KBM-7 (cell line): ENCODE measurements around the gene ZNF362.

Source experiments
- DNase-seq: peaks from one replicate; pipeline ENCODE4 v3.0.0-alpha.2; 2015
- in situ Hi-C: fragments of 300-500 bp; cut with MboI; formaldehyde crosslinking; loops from 2 replicates; pipeline ENCODE4 v1.14.3; 2020; ENCODE audit warnings: low sequenced_read_pairs, low pct_unique_long_range_greater_than_20kb, mixed read lengths

Gene ZNF362

DNA sequence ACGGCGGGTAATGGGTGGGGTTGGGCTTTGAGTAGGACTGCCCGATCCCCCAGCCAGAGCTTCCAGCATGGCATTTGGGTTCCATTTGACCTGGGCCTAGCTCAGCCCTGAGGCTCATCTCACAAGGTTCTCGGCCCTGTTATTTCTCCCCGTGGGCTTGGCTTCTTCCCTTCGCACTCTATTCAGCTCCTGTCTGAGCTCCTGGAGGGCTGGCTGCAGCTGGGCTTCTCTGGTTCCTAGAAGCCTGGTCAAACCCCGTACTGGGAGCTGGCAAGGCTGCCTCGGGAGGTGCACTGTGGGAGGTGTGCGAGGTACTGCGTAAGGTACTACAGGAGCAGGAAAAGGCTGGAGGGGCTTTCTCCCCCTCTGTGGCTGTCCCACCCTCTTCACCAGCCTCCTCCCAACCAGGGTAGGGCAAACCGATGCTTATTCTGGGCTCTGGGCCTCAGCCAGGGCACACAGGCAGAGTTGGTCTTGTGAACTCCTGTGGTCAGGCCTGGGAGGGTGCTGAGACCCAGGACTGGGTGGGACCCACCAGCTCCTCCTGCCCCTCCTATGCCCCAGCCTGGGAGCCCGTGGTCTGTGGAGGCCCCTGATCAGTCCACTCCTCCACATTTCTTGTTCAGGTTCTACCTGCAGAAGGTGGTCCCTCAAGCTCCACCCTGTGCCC lies 63.8 kb downstream of the ZNF362 start:
- no peak for DNase-seq
- in situ Hi-C loops: no loop called here

DNA sequence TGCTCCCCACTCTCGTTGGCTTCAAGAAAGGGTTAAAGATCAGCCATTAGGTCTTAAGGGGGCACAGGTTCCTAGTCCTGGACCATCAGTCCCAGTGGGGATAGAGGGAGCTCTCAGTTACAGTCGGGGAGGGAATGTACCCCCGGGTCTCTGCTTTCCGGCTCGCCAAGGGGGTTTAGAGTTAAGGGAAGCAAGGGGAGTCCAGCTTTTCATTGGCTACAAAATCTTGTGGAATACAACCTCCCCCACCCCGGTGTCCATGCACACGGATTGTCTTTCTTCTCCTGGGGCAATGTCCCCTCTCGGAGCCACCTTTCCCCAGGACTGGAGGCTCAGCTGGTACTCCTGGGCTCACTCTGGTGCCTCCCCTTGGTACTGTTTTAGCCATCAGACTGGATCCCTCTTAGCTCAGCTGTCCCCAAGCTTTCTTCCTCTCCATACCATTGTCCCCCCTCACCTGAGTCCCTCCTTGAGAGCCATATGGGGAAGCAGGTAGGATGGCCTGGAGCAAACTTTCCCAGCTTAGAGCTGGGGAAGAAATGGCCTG lies 64.4 kb downstream of the ZNF362 start, which contains the start of gene A3GALT2:
TSS of gene A3GALT2 (minus strand) at position 480 of the 547 bp plus-strand sequence. CDS start at position 480, 0 bp downstream.
- DNase-seq: no peak

DNA sequence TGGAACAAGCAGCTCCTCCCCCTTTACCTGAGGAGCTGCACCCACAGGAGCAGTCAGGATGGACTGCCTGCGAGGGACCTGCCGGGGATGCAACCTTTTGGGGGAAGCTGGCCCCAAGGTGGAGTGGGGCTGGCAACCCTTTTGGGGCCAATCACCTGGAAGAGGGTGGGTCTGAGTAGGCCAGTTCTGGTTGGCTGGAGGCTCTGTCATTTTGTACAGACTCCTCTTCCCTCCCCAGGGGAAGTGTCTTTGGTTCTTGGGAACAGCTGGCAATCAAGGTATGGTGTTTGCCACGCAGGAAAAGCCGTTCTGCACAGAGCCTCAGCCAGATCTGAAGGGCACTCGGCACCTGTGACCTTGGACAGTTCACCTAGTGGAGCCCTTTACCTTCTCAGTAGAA lies 64.9 kb downstream of the ZNF362 start:
- no peak for DNase-seq
- in situ Hi-C loops: no loop called here

More for the DNA sequence above, 64.4 kb downstream of the ZNF362 start, which contains the start of gene A3GALT2:
- in situ Hi-C loops: no loop called here

GRCh38 chr1:33322109-33322508 lies 65.8 kb downstream of the ZNF362 start:
- in situ Hi-C loops: no loop called here
- DNase-seq: no peak

DNA sequence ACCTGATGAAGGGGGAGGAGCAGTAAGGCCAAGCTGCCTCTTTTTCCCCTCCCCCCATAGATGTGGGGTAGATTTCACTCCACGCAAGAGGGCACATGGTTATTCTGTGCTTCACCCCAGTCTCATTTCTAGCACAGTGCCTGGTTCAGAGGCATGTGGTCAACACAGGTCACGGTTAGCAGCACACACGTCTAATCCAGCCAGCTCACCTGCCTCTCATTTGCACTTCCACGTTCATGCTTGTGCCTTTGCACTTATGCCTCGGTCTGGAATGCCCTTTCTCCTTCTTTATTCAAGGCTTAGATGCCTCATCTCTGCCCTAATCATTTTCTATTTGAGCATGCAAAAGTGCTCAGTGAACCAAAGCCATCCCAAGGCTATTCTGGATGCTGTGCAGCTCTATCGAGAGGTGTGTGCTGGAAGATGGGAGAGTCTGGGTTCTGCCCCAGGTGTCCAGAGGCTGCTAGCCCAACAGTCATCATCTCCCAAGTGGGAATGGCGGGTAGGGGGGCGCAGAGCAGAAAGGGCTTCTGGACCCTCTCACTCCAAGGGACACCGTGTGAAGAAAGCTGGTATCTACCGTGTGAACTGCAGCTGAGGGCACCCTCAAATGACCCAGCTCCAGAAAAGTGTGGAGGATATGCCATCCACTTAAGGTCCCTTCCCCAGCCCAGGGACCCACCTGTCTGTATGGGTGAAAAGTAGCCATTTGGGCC lies 66.7 kb downstream of the ZNF362 start:
- in situ Hi-C loops: no loop called here
- no peak for DNase-seq

- in situ Hi-C loops: no loop called here
- DNase-seq: no peak
Measured at GRCh38 chr1:33323663-33324477, 67.6 kb downstream of the ZNF362 start.

GRCh38 chr1:33324677-33325575 lies 68.6 kb downstream of the ZNF362 start:
- no peak for DNase-seq
- in situ Hi-C loops: no loop called here

GRCh38 chr1:33326785-33327184 lies 70.5 kb downstream of the ZNF362 start:
- in situ Hi-C loops: no loop called here
- DNase-seq: no peak

- DNase-seq: no peak
- in situ Hi-C loops: no loop called here
Measured at GRCh38 chr1:33327587-33328325, 71.5 kb downstream of the ZNF362 start.

- DNase-seq: no peak
- in situ Hi-C loops: no loop called here
Measured at GRCh38 chr1:33328817-33329216, 72.5 kb downstream of the ZNF362 start.

- in situ Hi-C loops: no loop called here
- no peak for DNase-seq
Measured at GRCh38 chr1:33329600-33330305, 73.5 kb downstream of the ZNF362 start.

- DNase-seq: no peak
- in situ Hi-C loops: no loop called here
Measured at GRCh38 chr1:33330361-33330890, 74.1 kb downstream of the ZNF362 start.

- no peak for DNase-seq
- in situ Hi-C loops: no loop called here
Measured at GRCh38 chr1:33330906-33331305, 74.6 kb downstream of the ZNF362 start.

GRCh38 chr1:33331444-33332356 lies 75.4 kb downstream of the ZNF362 start:
- in situ Hi-C loops: no loop called here
- DNase-seq: no peak

GRCh38 chr1:33332357-33332789 lies 76.1 kb downstream of the ZNF362 start:
- in situ Hi-C loops: no loop called here
- no peak for DNase-seq

DNA sequence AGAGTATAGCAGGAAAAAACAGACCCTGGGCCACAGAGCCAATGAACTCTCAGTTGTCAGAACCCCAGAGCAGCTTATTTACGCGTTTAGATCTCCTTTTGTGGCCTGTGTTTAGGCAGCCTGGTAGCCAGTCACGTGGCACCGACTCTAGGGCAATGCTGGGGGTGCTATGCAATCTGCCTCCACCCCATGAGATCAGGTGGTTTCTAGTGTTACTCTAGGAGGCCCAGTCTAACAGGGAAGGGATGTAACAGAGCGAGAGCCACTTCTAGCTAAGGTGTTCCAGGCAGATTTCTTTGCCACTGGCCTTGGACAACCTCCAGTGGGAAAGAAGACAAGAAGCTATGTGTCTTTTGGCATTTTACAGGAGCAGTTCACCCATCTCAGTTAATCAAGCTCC lies 76.6 kb downstream of the ZNF362 start:
- in situ Hi-C loops: no loop called here
- DNase-seq: no peak
